HepG2 (cell line): ENCODE measurements around the gene PSMC3IP. TPM values are rescaled to one million over a fixed set of nuclear protein-coding genes. Genes with fewer than 3 reads are reported as not detected.

Source experiments
- ARHGAP35 ChIP-seq: sonication (generic); formaldehyde crosslinking; IDR thresholded peaks from 2 replicates; pipeline ENCODE4 v1.9.0; 2022; ENCODE audit warnings: mild to moderate bottlenecking, inconsistent platforms, moderate library complexity, missing genetic modification reagents, borderline replicate concordance
- EZH2 ChIP-seq: conservative IDR thresholded peaks from 2 replicates; pipeline ENCODE4 v1.6.1; 2012; ENCODE audit warnings: mild to moderate bottlenecking, low read depth, low read length, moderate library complexity
- HNRNPH1 ChIP-seq: fragments of 200-400 bp; formaldehyde crosslinking; optimal IDR thresholded peaks from 2 replicates; pipeline ENCODE3; 2017; ENCODE audit warnings: mild to moderate bottlenecking, low read depth, low read length
- HNRNPK ChIP-seq: fragments of 200-400 bp; formaldehyde crosslinking; IDR thresholded peaks from 2 replicates; pipeline ENCODE4 v1.6.1; 2018; ENCODE audit warnings: low read length, low read depth, moderate library complexity, mild to moderate bottlenecking; ENCODE audit not compliant: poor library complexity, severe bottlenecking
- JUN ChIP-seq: sonication (generic); formaldehyde crosslinking; IDR thresholded peaks from 2 replicates; pipeline ENCODE4 v1.4.0; 2020; ENCODE audit warnings: mild to moderate bottlenecking, missing genetic modification reagents
- KLF16 ChIP-seq, 2 experiments: sonication (generic) in 1 of 2; formaldehyde crosslinking in 1 of 2; IDR thresholded peaks; 2 replicates each; pipeline versions ENCODE4 v1.6.1 to v1.8.0; 2016 to 2023; ENCODE audit warnings: missing genetic modification reagents in 2 of 2, missing compliant biosample characterization in 1 of 2
- MYC ChIP-seq: sonication (generic); formaldehyde crosslinking; IDR thresholded peaks from 2 replicates; pipeline ENCODE4 v1.9.0; 2021; ENCODE audit warnings: missing genetic modification reagents, borderline replicate concordance
- POGZ ChIP-seq: sonication (generic); formaldehyde crosslinking; IDR thresholded peaks from 2 replicates; pipeline ENCODE4 v1.4.0; 2020; ENCODE audit warnings: mild to moderate bottlenecking, missing genetic modification reagents
- TOE1 ChIP-seq: sonication (generic); formaldehyde crosslinking; IDR thresholded peaks from 2 replicates; pipeline ENCODE4 v1.4.0; 2020; ENCODE audit warnings: mild to moderate bottlenecking, missing genetic modification reagents
- TP53 ChIP-seq: sonication (generic); formaldehyde crosslinking; conservative IDR thresholded peaks from 2 replicates; pipeline ENCODE4 v1.4.0; 2020; ENCODE audit warnings: missing genetic modification reagents
- TRIM24 ChIP-seq: sonication (generic); formaldehyde crosslinking; IDR thresholded peaks from 2 replicates; pipeline ENCODE4 v1.8.0; 2022; ENCODE audit warnings: mild to moderate bottlenecking, missing genetic modification reagents
- ZEB1 ChIP-seq: IDR thresholded peaks from 2 replicates; pipeline ENCODE4 v1.6.1; 2012; ENCODE audit warnings: mild to moderate bottlenecking, low read depth, inconsistent platforms; ENCODE audit not compliant: insufficient replicate concordance
- ZFYVE20 ChIP-seq: sonication (generic); formaldehyde crosslinking; IDR thresholded peaks from 2 replicates; pipeline ENCODE4 v1.8.0; 2023; ENCODE audit warnings: low read depth, mild to moderate bottlenecking, moderate library complexity, missing genetic modification reagents, borderline replicate concordance
- ZNF263 ChIP-seq: sonication (generic); formaldehyde crosslinking; IDR thresholded peaks from 2 replicates; pipeline ENCODE4 v1.4.0; 2020; ENCODE audit warnings: missing genetic modification reagents
- ZNF382 ChIP-seq: sonication (generic); formaldehyde crosslinking; IDR thresholded peaks from 2 replicates; pipeline ENCODE4 v1.5.0; 2020; ENCODE audit warnings: missing genetic modification reagents, mild to moderate bottlenecking, borderline replicate concordance
- ZNF44 ChIP-seq: sonication (generic); formaldehyde crosslinking; IDR thresholded peaks from 2 replicates; pipeline ENCODE4 v1.5.1; 2020; ENCODE audit warnings: mild to moderate bottlenecking, missing genetic modification reagents
- ZNF546 ChIP-seq: sonication (generic); formaldehyde crosslinking; conservative IDR thresholded peaks from 2 replicates; pipeline ENCODE4 v1.8.1; 2023; ENCODE audit warnings: mild to moderate bottlenecking, missing genetic modification reagents
- ZNF607 ChIP-seq: sonication (generic); formaldehyde crosslinking; IDR thresholded peaks from 2 replicates; pipeline ENCODE4 v1.5.1; 2020; ENCODE audit warnings: missing genetic modification reagents, mild to moderate bottlenecking, borderline replicate concordance
- ZNF670 ChIP-seq: sonication (generic); formaldehyde crosslinking; IDR thresholded peaks from 2 replicates; pipeline ENCODE4 v1.8.0; 2022; ENCODE audit warnings: mild to moderate bottlenecking, missing genetic modification reagents, borderline replicate concordance
- ZNF703 ChIP-seq: sonication (generic); formaldehyde crosslinking; IDR thresholded peaks from 2 replicates; pipeline ENCODE4 v1.5.1; 2020; ENCODE audit warnings: missing genetic modification reagents, mild to moderate bottlenecking, moderate library complexity, borderline replicate concordance
- ZNF75D ChIP-seq: sonication (generic); formaldehyde crosslinking; IDR thresholded peaks from 2 replicates; pipeline ENCODE4 v1.8.1; 2023; ENCODE audit warnings: missing genetic modification reagents, mild to moderate bottlenecking, borderline replicate concordance
- ZZZ3 ChIP-seq: sonication (generic); formaldehyde crosslinking; IDR thresholded peaks from 2 replicates; pipeline ENCODE4 v1.4.0; 2020; ENCODE audit warnings: missing genetic modification reagents, mild to moderate bottlenecking, borderline replicate concordance
- polyA plus RNA-seq, 8 experiments: library from polyadenylated mRNA; depleted of rRNA in 3 of 8; stranded (reverse) in 7 of 8; unstranded in 1 of 8; fragments of >200 nt; fragmentation: Illumina TruSeq in 4 of 8; extraction: Trizol in 4 of 8; gene quantifications; 2 replicates each; pipeline versions ENCODE4 v1.2.1 to v1.2.3, GENCODE V29; 2011 to 2016; ENCODE audit warnings: low read depth in 4 of 8, missing spikeins in 1 of 8, mixed read lengths in 1 of 8; ENCODE audit not compliant: insufficient read depth in 1 of 8
- total RNA-seq, 5 experiments: library from RNA; depleted of rRNA; stranded (reverse); fragments of >200 nt; fragmentation: Illumina TruSeq; extraction: Trizol; gene quantifications; 2 replicates each; pipeline ENCODE4 v1.2.3, GENCODE V29; 2016; ENCODE audit warnings: low read depth in 1 of 5
- TF ChIP-seq, protein P1 (sequence below): sonication (generic); formaldehyde crosslinking; IDR thresholded peaks from 2 replicates; pipeline ENCODE4 v1.4.0; 2020; ENCODE audit warnings: missing genetic modification reagents
- TF ChIP-seq, protein P2 (sequence below): sonication (generic); formaldehyde crosslinking; IDR thresholded peaks from 2 replicates; pipeline ENCODE4 v1.8.1; 2023; ENCODE audit warnings: missing genetic modification reagents, inconsistent platforms, borderline replicate concordance
- TF ChIP-seq, protein P3 (sequence below): sonication (generic); formaldehyde crosslinking; IDR thresholded peaks from 2 replicates; pipeline ENCODE4 v1.5.0; 2020; ENCODE audit warnings: mild to moderate bottlenecking, missing genetic modification reagents, moderate library complexity

Gene PSMC3IP
- total and polyA plus RNA-seq, 2 of the 13 experiments (the other 11 are each of a cell fraction or from before 2014, with no cell fraction given), result 6.5 to 22.4 TPM

DNA sequence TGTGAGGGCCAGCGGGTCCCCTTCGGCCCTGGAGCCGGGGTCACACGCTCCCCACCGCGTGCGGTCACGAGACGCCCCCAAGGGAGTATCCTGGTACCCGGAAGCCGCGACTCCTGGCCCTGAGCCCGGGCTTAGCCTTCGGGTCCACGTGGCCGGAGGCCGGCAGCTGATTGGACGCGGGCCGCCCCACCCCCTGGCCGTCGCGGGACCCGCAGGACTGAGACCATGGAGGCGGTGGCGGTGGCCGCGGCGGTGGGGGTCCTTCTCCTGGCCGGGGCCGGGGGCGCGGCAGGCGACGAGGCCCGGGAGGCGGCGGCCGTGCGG lies 41.5 kb downstream of the PSMC3IP start, which contains the start of gene NAGLU (continued):
- no peak; the same call in 1 of the 2 replicates for TF ChIP-seq TOE1 (CRISPR knock-in tag)
- TF ChIP-seq, protein P1, sequence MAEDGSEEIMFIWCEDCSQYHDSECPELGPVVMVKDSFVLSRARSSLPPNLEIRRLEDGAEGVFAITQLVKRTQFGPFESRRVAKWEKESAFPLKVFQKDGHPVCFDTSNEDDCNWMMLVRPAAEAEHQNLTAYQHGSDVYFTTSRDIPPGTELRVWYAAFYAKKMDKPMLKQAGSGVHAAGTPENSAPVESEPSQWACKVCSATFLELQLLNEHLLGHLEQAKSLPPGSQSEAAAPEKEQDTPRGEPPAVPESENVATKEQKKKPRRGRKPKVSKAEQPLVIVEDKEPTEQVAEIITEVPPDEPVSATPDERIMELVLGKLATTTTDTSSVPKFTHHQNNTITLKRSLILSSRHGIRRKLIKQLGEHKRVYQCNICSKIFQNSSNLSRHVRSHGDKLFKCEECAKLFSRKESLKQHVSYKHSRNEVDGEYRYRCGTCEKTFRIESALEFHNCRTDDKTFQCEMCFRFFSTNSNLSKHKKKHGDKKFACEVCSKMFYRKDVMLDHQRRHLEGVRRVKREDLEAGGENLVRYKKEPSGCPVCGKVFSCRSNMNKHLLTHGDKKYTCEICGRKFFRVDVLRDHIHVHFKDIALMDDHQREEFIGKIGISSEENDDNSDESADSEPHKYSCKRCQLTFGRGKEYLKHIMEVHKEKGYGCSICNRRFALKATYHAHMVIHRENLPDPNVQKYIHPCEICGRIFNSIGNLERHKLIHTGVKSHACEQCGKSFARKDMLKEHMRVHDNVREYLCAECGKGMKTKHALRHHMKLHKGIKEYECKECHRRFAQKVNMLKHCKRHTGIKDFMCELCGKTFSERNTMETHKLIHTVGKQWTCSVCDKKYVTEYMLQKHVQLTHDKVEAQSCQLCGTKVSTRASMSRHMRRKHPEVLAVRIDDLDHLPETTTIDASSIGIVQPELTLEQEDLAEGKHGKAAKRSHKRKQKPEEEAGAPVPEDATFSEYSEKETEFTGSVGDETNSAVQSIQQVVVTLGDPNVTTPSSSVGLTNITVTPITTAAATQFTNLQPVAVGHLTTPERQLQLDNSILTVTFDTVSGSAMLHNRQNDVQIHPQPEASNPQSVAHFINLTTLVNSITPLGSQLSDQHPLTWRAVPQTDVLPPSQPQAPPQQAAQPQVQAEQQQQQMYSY, result 0 out of 2 replicates have a peak, but pooled peaks have one; percentile 42
- peak; percentile 73; the same call in 1 of the 2 replicates for TF ChIP-seq ZNF607 (CRISPR knock-in tag)
- TF ChIP-seq, protein P2, sequence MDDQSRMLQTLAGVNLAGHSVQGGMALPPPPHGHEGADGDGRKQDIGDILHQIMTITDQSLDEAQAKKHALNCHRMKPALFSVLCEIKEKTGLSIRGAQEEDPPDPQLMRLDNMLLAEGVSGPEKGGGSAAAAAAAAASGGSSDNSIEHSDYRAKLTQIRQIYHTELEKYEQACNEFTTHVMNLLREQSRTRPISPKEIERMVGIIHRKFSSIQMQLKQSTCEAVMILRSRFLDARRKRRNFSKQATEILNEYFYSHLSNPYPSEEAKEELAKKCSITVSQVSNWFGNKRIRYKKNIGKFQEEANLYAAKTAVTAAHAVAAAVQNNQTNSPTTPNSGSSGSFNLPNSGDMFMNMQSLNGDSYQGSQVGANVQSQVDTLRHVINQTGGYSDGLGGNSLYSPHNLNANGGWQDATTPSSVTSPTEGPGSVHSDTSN (CRISPR knock-in tag), result peak; percentile 77; the same call in 1 of the 2 replicates
- TF ChIP-seq HNRNPK, result no peak
- TF ChIP-seq EZH2, result no peak
- no peak for TF ChIP-seq TP53
- TF ChIP-seq KLF16 (CRISPR knock-in tag; IDR thresholded peaks at IDR 0.05), result no peak
- peak; percentile 69; the same call in 1 of the 2 replicates for TF ChIP-seq ZNF670 (CRISPR knock-in tag)
- TF ChIP-seq ZNF75D (CRISPR knock-in tag), result no peak
- TF ChIP-seq ZNF44 (CRISPR knock-in tag), result no peak
- TF ChIP-seq ZNF263 (CRISPR knock-in tag), result no peak
- TF ChIP-seq, protein P3, sequence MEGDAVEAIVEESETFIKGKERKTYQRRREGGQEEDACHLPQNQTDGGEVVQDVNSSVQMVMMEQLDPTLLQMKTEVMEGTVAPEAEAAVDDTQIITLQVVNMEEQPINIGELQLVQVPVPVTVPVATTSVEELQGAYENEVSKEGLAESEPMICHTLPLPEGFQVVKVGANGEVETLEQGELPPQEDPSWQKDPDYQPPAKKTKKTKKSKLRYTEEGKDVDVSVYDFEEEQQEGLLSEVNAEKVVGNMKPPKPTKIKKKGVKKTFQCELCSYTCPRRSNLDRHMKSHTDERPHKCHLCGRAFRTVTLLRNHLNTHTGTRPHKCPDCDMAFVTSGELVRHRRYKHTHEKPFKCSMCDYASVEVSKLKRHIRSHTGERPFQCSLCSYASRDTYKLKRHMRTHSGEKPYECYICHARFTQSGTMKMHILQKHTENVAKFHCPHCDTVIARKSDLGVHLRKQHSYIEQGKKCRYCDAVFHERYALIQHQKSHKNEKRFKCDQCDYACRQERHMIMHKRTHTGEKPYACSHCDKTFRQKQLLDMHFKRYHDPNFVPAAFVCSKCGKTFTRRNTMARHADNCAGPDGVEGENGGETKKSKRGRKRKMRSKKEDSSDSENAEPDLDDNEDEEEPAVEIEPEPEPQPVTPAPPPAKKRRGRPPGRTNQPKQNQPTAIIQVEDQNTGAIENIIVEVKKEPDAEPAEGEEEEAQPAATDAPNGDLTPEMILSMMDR (CRISPR knock-in tag), result no peak
- TF ChIP-seq ZZZ3 (CRISPR knock-in tag), result no peak
- peak; percentile 89 for TF ChIP-seq MYC (CRISPR knock-in tag)
- TF ChIP-seq ZNF703 (CRISPR knock-in tag), result no peak
- TF ChIP-seq TRIM24 (CRISPR knock-in tag), result no peak
- TF ChIP-seq JUN (CRISPR knock-in tag), result no peak
- TF ChIP-seq POGZ (CRISPR knock-in tag), result no peak
- peak; percentile 89; the same call in 1 of the 2 replicates for TF ChIP-seq ARHGAP35 (CRISPR knock-in tag)
- no peak for TF ChIP-seq HNRNPH1
- TF ChIP-seq ZNF546 (CRISPR knock-in tag), result no peak
- TF ChIP-seq ZNF382 (CRISPR knock-in tag), result no peak
- TF ChIP-seq ZEB1, result no peak
- 0 out of 2 replicates have a peak, but pooled peaks have one; percentile 75 for TF ChIP-seq ZFYVE20 (CRISPR knock-in tag)
